Stimulated activated CD8-positive, alpha-beta memory T cell treated with anti-CD3 and anti-CD28 coated beads, Interleukin-4, amount 100 ng/mL, for 4 hours (primary cell): Measurements from ENCODE around the gene ZNF407.

ENCODE experiments used
- DNase-seq, 2 donors: peaks; one replicate each; pipeline ENCODE4 v3.0.0-alpha.2; 2020; ENCODE audit warnings: low read depth in 2 of 2, low spot score in 1 of 2

Gene ZNF407

GRCh38 chr18:74869904-74870863, 272.5 kb downstream of the ZNF407 start:
- DNase-seq = no peak

GRCh38 chr18:74870950-74871349, 273.3 kb downstream of the ZNF407 start:
- DNase-seq = no peak

- DNase-seq = no peak
Measured at GRCh38 chr18:74873629-74874028, 276.0 kb downstream of the ZNF407 start.

- DNase-seq = no peak
Measured at GRCh38 chr18:74874351-74874750, 276.7 kb downstream of the ZNF407 start.

DNA sequence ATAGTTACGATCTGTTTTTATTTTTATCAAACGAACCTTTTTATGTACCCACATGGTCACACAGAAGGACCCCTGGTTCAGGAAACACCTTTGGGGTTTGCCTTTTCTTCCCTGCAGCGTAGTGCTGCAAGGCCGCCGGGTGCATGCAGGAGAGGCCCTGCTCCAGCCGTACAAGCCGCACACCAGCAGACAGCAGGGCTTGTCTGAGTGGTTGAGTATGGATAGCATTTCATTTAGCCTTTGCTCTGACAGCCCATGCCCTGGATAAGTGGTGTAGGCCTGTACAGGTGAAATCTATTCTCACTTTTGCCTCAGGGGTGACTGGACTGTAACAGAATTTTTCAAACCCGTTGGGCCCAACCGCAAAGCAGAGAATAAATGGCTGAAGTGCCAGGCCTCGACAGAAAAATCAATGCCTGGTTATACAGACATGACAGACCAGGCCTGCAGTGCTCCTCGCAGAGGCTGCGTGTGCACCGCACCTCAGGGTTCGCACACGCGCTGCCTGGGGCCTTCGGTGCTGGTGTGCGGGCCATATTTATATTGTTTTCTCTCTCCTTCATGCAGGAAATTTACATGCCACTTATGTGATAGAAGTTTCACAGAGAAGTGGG, 279.1 kb downstream of the ZNF407 start:
- DNase-seq = no peak

- DNase-seq = no peak
Measured at GRCh38 chr18:74878267-74878666, 280.6 kb downstream of the ZNF407 start.

DNA sequence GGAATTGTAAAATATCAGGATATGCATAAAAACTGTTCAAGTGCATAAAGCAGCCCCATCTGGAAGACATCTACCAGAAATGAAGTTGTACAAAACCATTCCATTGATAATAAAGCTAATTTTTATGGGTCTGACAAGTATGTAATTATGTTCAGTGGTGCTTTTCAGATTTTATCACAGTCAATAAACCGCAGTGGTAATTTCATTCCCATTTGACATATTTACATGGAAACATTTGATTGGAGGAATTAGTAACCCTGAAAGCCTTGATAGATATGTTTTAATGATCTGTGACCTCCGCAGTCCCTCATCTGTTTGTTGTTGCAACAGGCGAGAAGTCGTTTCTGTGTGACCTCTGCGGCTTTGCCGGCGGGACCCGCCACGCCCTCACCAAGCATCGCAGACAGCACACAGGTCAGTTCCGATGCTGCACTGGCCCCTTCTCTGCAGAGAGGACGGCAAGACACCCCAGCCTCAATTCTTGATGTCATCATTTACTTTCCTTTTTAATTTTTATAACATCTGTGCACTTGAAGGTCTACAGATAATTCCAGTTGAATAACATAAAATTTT, 283.1 kb downstream of the ZNF407 start:
- DNase-seq = no peak

DNA sequence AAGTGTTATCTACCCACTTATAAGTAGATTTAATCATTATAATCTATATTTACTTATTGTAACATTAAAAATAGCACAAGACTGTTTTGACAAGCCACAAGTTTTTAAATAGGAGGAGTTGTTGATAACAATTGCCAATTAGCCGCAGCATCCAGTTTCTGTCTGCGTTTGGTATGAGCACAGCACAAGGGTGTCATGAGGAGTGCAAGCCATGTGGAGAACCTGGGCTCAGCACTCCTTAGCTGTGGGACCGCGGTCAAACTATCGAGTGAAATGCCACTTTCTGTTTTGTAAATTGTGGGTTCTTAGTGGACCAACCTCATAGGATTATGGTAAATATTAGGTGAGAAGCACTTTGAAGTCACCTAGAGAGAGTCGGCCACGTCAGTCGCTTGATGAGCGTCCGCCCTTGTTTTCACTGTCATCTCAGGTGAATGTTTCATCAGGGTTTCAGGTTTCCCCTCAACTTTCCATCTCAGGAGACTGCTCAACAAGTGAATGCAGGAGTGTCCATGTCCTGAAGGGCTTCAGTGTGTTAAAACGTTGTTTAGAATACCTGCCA, 294.5 kb downstream of the ZNF407 start:
- DNase-seq = no peak

- no peak for DNase-seq
Measured at GRCh38 chr18:74895686-74896085, 298.0 kb downstream of the ZNF407 start.

DNA sequence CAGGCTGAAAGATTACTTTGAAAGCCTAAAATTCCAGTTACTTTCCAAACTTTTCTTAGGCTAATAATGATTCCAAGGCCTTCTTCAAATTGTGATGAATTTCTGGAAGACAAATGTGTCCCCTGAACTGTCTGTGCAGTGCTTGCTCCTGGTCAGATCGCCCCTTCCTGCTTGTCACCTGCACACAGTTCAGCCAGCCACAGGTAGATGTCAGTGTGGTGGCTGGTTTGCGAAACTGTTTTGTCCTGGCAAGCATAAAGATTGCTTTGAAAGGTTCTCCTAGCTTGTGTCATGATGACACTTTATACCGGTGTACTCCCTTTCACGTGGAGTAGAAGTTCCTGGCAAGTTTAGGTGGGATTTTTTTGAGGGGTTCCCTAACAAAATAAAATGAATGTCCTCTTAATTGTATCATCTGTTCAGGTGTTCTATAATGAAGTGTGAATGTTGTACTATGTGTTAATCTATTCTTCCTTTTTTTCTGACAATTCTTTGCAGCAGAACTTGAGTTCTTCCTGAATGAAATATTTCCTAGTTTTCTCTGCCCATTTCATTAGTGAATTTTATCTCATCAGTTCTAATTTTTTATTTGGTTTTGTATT, 298.8 kb downstream of the ZNF407 start:
- DNase-seq = no peak

DNA sequence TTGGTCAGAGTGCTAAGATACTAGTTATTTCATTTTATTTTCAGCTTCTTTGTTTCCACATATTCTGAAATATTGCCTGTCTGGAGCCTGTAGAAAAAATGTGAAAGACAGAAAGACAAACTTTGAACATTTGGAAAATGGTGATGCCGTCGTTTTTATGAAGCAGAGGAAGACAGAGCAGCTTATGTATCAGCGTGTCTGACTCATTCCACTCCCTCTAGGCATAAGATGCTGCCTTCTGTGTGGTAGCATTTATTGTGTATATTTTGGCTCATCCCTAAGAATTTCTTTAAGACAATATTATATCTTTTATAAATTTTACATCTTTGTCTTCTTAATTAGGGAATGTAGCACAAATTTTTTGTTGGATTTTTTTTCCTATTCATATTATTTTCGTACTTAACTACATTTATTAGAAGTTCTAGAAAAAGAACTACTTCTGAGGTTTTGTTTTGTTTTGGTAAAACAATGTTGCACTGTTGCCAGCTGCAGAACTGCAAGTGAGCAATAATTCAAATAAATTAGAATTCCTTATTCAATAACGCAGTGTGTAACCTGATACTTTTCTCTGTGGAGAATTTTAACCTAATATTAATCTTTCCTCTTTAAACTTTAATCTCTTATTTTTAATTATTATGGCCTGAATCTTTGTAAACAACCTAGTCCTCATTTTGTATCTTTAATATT, 300.4 kb downstream of the ZNF407 start:
- DNase-seq = no peak

GRCh38 chr18:74898965-74899364, 301.3 kb downstream of the ZNF407 start:
- no peak for DNase-seq

DNA sequence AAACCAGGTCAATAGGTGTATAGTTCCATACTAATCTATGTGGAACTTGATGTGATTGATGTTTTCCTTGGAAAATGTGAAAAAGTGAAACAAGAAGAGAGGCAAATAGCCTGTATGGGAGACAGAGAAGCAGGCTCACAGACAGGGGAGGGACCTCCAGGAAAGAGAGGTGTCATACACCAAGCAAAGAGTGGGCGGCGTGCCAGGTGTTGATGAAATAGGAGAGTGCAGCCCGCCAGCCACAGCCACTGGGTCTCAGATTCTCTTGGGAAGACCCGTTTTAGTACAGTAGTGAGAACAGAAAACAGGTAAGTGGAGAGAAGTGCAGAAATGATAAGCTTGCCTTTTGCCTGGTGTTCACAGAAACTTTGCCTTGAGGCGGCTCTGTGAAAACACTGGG, 301.9 kb downstream of the ZNF407 start:
- DNase-seq = no peak

- no peak for DNase-seq
Measured at GRCh38 chr18:74901362-74902146, 303.9 kb downstream of the ZNF407 start.

GRCh38 chr18:74902147-74902455, 304.4 kb downstream of the ZNF407 start:
- no peak for DNase-seq

GRCh38 chr18:74905247-74905646, 307.6 kb downstream of the ZNF407 start:
- no peak for DNase-seq

DNA sequence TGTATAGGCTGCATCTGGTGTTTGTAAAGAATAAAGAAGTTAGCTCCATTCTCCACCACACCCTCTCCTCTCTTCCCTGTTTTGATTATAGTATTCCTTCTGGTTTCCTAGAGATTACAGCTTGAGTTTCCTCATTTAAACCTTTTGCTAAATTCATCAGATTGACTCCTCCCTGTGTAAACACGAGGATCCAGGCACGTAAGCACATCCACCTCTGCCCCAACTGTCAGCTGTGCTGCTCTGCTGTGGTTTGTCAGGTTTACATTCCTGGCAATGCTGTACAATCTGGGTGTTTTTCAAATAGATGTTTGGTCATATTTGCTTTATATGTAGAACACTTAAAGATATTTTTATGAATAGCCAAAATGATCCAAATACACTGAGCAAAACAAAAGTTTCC, 308.5 kb downstream of the ZNF407 start:
- DNase-seq = no peak

DNA sequence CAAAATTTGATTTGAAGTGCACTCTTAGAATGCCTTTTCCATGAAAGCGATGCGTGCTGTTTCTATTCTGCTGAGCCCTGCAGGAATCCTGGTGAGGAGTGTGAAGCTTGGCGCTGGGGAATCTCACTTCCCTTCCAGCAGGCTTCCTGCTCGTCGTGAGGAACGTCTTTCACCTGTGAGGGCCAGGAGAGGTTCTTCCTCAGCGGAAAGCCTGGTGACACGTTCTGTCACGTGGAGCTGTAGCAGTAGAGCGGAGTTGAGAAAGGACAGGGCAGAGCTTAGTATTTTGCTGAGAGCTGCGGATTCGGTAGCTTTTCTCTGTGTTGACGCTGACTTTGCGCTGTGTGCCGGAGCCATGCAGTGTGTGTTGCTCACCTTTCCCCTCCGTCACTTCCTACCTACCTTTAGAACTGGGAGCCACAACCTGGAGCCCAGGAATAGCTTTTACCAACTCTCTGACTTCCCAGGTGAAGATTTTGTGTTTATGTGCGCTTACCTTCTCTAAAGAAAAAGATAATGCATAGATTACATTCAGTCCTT, 316.5 kb downstream of the ZNF407 start:
- no peak for DNase-seq

DNA sequence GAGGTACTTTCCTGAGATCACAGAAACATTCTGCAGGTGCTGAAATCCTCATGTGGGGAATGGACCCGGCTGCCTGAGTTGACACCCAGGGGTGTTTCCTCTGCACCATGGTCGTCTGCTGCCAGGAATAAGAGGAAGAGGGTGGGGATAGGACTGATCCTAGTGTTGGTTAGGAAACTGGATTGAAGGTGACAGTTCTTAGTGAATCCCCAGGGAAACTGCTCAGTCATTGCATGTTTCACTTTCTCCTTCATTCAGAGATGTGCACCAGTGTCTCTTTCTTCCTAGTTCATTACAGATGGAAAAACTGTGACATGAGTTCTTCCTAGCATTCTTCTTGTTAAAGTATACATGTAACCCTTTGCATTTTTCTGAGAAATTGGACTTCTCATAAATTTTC, 317.0 kb downstream of the ZNF407 start:
- no peak for DNase-seq

DNA sequence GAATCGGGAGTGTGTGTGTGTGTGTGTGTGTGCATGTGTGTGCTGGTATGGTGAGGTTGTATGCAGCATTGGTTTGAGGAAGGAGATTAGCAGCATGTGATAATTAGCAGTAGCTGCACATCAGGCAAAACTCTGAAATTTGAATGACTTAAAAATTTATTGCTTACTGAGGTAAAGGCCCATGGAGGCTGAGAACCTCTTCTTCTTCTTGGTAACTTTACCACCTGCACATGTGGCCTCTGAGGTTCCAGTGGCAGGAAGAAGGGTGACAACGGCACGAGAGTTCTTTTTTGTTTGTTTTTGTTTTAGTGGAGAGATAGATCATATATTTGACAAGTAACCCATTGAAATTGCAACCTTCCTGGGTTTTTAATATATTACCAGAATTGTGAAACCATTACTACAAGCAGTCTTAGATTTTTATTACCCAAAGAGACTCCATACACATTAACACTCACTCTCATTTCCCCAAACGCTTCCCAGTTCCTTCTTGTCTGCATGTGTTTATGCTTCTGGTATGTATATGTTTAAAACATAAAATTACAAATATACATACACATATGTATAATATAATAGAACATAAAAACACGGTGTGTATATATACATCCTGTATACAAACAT, 319.2 kb downstream of the ZNF407 start:
- DNase-seq = no peak
